Prostate gland (tissue), 2 donors: ENCODE measurements around the gene SLIT3.

ENCODE experiments used
- CTCF ChIP-seq, 4 experiments: fragments of 200-600 bp in 2 of 4; fragments of 450-650 bp in 2 of 4; sonication (generic) in 2 of 4; IDR thresholded peaks; 1 replicate in 3 of 4; 2 replicates in 1 of 4; pipeline ENCODE4 v1.5.1; 2016 to 2019; ENCODE audit warnings: antibody characterized with exemption in 4 of 4, mild to moderate bottlenecking in 2 of 4, moderate library complexity in 2 of 4
- POLR2AphosphoS5 ChIP-seq: sonication (generic); formaldehyde crosslinking; IDR thresholded peaks from one replicate; pipeline ENCODE4 v1.6.1; 2017; ENCODE audit warnings: antibody characterized with exemption

- TF ChIP-seq CTCF (IDR thresholded peaks at IDR 0.05) (no peak), POLR2AphosphoS5 (no peak)
These were observed 463.1 kb downstream of the SLIT3 start for GRCh38 chr5:168837852-168838251.
